MM.1S (cell line): ENCODE results near the gene BRF1.
A peak's percentile ranks its signal among the peaks of the same experiment; 100 is the strongest.

ENCODE experiments used
- DNase-seq: peaks from one replicate; pipeline ENCODE4 v3.0.0-alpha.2; 2015
- H2AFZ ChIP-seq: fragments of 300-600 bp; sonication (generic); 2 replicates; pipeline ENCODE4 v1.6.0; 2016; ENCODE audit warnings: antibody characterized with exemption, low read length
- H3F3A ChIP-seq: fragments of 300-600 bp; sonication (generic); 2 replicates; pipeline ENCODE4 v1.6.1; 2016; ENCODE audit warnings: mild to moderate bottlenecking, antibody characterized with exemption, low read length, moderate library complexity, mixed read lengths; ENCODE audit not compliant: insufficient read depth
- H3K27ac ChIP-seq: fragments of 300-600 bp; sonication (generic); 2 replicates; pipeline ENCODE4 v1.5.1; 2016; ENCODE audit warnings: mild to moderate bottlenecking, low read length
- H3K27me3 ChIP-seq: fragments of 300-600 bp; sonication (generic); replicated peaks from 2 replicates; pipeline ENCODE4 v1.6.0; 2016; ENCODE audit warnings: low read length; ENCODE audit not compliant: insufficient read depth
- H3K36me3 ChIP-seq: fragments of 300-600 bp; sonication (generic); replicated peaks from 2 replicates; pipeline ENCODE4 v1.6.1; 2016; ENCODE audit warnings: mild to moderate bottlenecking, low read length, mixed read lengths; ENCODE audit not compliant: insufficient read depth
- H3K4me1 ChIP-seq: fragments of 300-600 bp; sonication (generic); 2 replicates; pipeline ENCODE4 v1.6.1; 2016; ENCODE audit warnings: low read length, mixed read lengths
- H3K4me2 ChIP-seq: fragments of 300-600 bp; sonication (generic); 2 replicates; pipeline ENCODE4 v1.6.0; 2016; ENCODE audit warnings: low read depth, low read length
- H3K4me3 ChIP-seq: fragments of 300-600 bp; sonication (generic); 2 replicates; pipeline ENCODE4 v1.5.1; 2016; ENCODE audit warnings: low read length, mixed read lengths
- H3K79me2 ChIP-seq: fragments of 300-600 bp; sonication (generic); 2 replicates; pipeline ENCODE4 v1.6.1; 2016; ENCODE audit warnings: mixed run types, low read length, mixed read lengths
- H3K9ac ChIP-seq: fragments of 300-600 bp; sonication (generic); 2 replicates; pipeline ENCODE4 v1.6.1; 2016; ENCODE audit warnings: low read length, mixed read lengths
- H3K9me2 ChIP-seq: fragments of 300-600 bp; sonication (generic); replicated peaks from 2 replicates; pipeline ENCODE4 v1.6.1; 2016; ENCODE audit warnings: mild to moderate bottlenecking, low read length, mixed read lengths; ENCODE audit not compliant: insufficient read depth
- H3K9me3 ChIP-seq: fragments of 300-600 bp; sonication (generic); replicated peaks from 2 replicates; pipeline ENCODE4 v1.6.1; 2016; ENCODE audit warnings: mild to moderate bottlenecking, low read length, mixed read lengths; ENCODE audit not compliant: insufficient read depth
- H4K20me1 ChIP-seq: fragments of 300-600 bp; sonication (generic); 2 replicates; pipeline ENCODE4 v1.6.1; 2016; ENCODE audit warnings: mild to moderate bottlenecking, low read length, moderate library complexity, mixed read lengths; ENCODE audit not compliant: insufficient read depth
- CTCF ChIP-seq: fragments of 300-600 bp; sonication (generic); IDR thresholded peaks from 2 replicates; pipeline ENCODE4 v1.5.1; 2016; ENCODE audit warnings: antibody characterized with exemption, low read length, mixed read lengths
- EZH2 ChIP-seq: fragments of 300-600 bp; sonication (generic); optimal IDR thresholded peaks from 2 replicates; pipeline ENCODE3; 2017; ENCODE audit warnings: low read depth, mild to moderate bottlenecking, antibody characterized with exemption, low read length, mixed read lengths
- EZH2phosphoT487 ChIP-seq: fragments of 300-600 bp; sonication (generic); IDR thresholded peaks from 2 replicates; pipeline ENCODE4 v1.6.1; 2018; ENCODE audit warnings: antibody characterized with exemption, low read length

Gene BRF1

GRCh38 chr14:105203057-105203531 is 97.7 kb downstream of the BRF1 start:
- Histone ChIP-seq H3K9ac (no peak overlapping the region), H3F3A (no peaks in the 10 kb centered on the region), H3K4me1 (no peaks in the 10 kb centered on the region), H4K20me1 (no peaks in the 10 kb centered on the region), H3K27ac (no peak overlapping the region), H3K9me3 (no peaks in the 10 kb centered on the region), H2AFZ (no peak overlapping the region), H3K4me2 (no peak overlapping the region), H3K4me3 (no peak overlapping the region), H3K36me3 (no peaks in the 10 kb centered on the region), H3K9me2 (no peaks in the 10 kb centered on the region), H3K79me2 (no peaks in the 10 kb centered on the region), H3K27me3 (peaks cover 24% of the 10 kb centered on the region)
- peak; percentile 28 for DNase-seq
- TF ChIP-seq CTCF, result peak; percentile 62
- no peak for TF ChIP-seq EZH2

- Histone ChIP-seq H4K20me1 (no peaks in the 10 kb centered on the region), H3K36me3 (no peaks in the 10 kb centered on the region), H3K79me2 (no peaks in the 10 kb centered on the region), H3K4me3 (no peak overlapping the region), H3K27ac (no peak overlapping the region), H3K4me2 (no peak overlapping the region), H2AFZ (no peak overlapping the region), H3K27me3 (peaks cover 31% of the 10 kb centered on the region), H3K4me1 (no peaks in the 10 kb centered on the region), H3K9ac (no peak overlapping the region), H3K9me3 (no peaks in the 10 kb centered on the region), H3K9me2 (no peaks in the 10 kb centered on the region), H3F3A (no peaks in the 10 kb centered on the region)
- DNase-seq, result no peak
- no peak for TF ChIP-seq EZH2
- TF ChIP-seq EZH2phosphoT487, result no peak
- no peak for TF ChIP-seq CTCF
Observed at GRCh38 chr14:105201925-105202513, 98.8 kb downstream of the BRF1 start.

GRCh38 chr14:105201156-105201924 is 99.5 kb downstream of the BRF1 start:
- H4K20me1 ChIP-seq, result no peaks in the 10 kb centered on the region
- no peaks in the 10 kb centered on the region for H3F3A ChIP-seq
- H3K9ac ChIP-seq, result no peak overlapping the region
- no peaks in the 10 kb centered on the region for H3K36me3 ChIP-seq
- no peak overlapping the region for H3K27ac ChIP-seq
- no peak overlapping the region for H3K4me3 ChIP-seq
- no peaks in the 10 kb centered on the region for H3K4me1 ChIP-seq
- H3K4me2 ChIP-seq, result no peak overlapping the region
- no peaks in the 10 kb centered on the region for H3K79me2 ChIP-seq
- TF ChIP-seq EZH2phosphoT487, result no peak
- TF ChIP-seq CTCF, result no peak
- no peak for TF ChIP-seq EZH2
- H3K9me3 ChIP-seq, result no peaks in the 10 kb centered on the region
- no peak overlapping the region for H2AFZ ChIP-seq
- H3K9me2 ChIP-seq, result no peaks in the 10 kb centered on the region
- DNase-seq, result no peak
- H3K27me3 ChIP-seq, result peaks cover 37% of the 10 kb centered on the region
